K562 (cell line): ENCODE results near the gene EGFL7. TPM values are rescaled to one million over a fixed set of nuclear protein-coding genes. Genes with fewer than 3 reads are reported as not detected.

Experiments used
- ATF6 ChIP-seq: sonication (generic); formaldehyde crosslinking; IDR thresholded peaks from 2 replicates; pipeline ENCODE4 v1.4.0; 2020; ENCODE audit warnings: mild to moderate bottlenecking, missing genetic modification reagents
- ETV5 ChIP-seq: sonication (generic); formaldehyde crosslinking; IDR thresholded peaks from 2 replicates; pipeline ENCODE4 v1.4.0; 2020; ENCODE audit warnings: low read depth, mild to moderate bottlenecking, missing genetic modification reagents
- FOSL1 ChIP-seq: fragments of 200-800 bp; sonication (Bioruptor generic); conservative IDR thresholded peaks from 2 replicates; pipeline ENCODE4 v1.6.1; 2016; ENCODE audit warnings: missing genetic modification characterization, missing compliant biosample characterization
- MGA ChIP-seq: fragments of 450-650 bp; IDR thresholded peaks from 2 replicates; pipeline ENCODE4 v1.6.1; 2016; ENCODE audit warnings: mild to moderate bottlenecking, moderate library complexity
- MLX ChIP-seq, 2 experiments: fragments of 450-650 bp in 1 of 2; sonication (generic) in 1 of 2; formaldehyde crosslinking; conservative IDR thresholded peaks; 2 replicates each; pipeline versions ENCODE4 v1.4.0 to v1.8.1; 2020 to 2022; ENCODE audit warnings: mild to moderate bottlenecking in 1 of 2, missing genetic modification reagents in 1 of 2
- PCBP2 ChIP-seq: fragments of 200-400 bp; formaldehyde crosslinking; IDR thresholded peaks from 2 replicates; pipeline ENCODE4 v1.6.1; 2018; ENCODE audit warnings: low read length, low read depth, mild to moderate bottlenecking, moderate library complexity; ENCODE audit not compliant: poor library complexity, severe bottlenecking
- THRB ChIP-seq: fragments of 450-650 bp; formaldehyde crosslinking; conservative IDR thresholded peaks from 2 replicates; pipeline ENCODE4 v1.4.0; 2022; ENCODE audit warnings: mild to moderate bottlenecking, missing genetic modification characterization
- USF1 ChIP-seq: sonication (generic); formaldehyde crosslinking; IDR thresholded peaks from 2 replicates; pipeline ENCODE4 v1.9.0; 2022; ENCODE audit warnings: mild to moderate bottlenecking, missing genetic modification reagents
- ZFP30 ChIP-seq: fragments of 250-450 bp; sonication (Bioruptor Pico); IDR thresholded peaks from 2 replicates; pipeline ENCODE4 v1.8.0; 2022; ENCODE audit warnings: moderate library complexity, mild to moderate bottlenecking, inconsistent platforms, borderline replicate concordance
- ZNF212 ChIP-seq: fragments of 450-650 bp; formaldehyde crosslinking; IDR thresholded peaks from 2 replicates; pipeline ENCODE4 v1.4.0; 2020; ENCODE audit warnings: mild to moderate bottlenecking
- polyA plus RNA-seq, 8 experiments: library from polyadenylated mRNA; depleted of rRNA in 4 of 8; stranded (reverse) in 5 of 8; unstranded in 3 of 8; fragments of >200 nt; fragmentation: Nextera tagmentation in 2 of 8; fragmentation: Illumina TruSeq in 1 of 8; extraction: Ambion mirVana in 2 of 8; extraction: Trizol in 1 of 8; gene quantifications; 2 replicates each; pipeline versions ENCODE4 v1.2.1 to v1.2.3, GENCODE V29; 2011 to 2014; ENCODE audit warnings: inconsistent platforms in 1 of 8, missing spikeins in 1 of 8
- total RNA-seq, 7 experiments: library from RNA; depleted of rRNA in 6 of 7; stranded (reverse); fragments of >200 nt in 6 of 7; fragmentation: Illumina TruSeq in 2 of 7; extraction: Trizol in 2 of 7; gene quantifications; 2 replicates each; pipeline versions ENCODE4 v1.2.1 to v1.2.3, GENCODE V29; 2011 to 2021; ENCODE audit warnings: low replicate concordance in 1 of 7

Gene EGFL7
- total and polyA plus RNA-seq, 9 of the 15 experiments (the other 6 are each of a cell fraction or from before 2014, with no cell fraction given), result 1.5 to 286 (median 55.5) TPM

GRCh38 chr9:136614372-136614922 lies 48.3 kb upstream of the EGFL7 start (continued):
- TF ChIP-seq MGA (peak; percentile 82), ATF6 (CRISPR knock-in tag) (no peak), USF1 (CRISPR knock-in tag) (no peak), FOSL1 (tag) (peak; percentile 90), ZFP30 (CRISPR knock-in tag) (no peak), PCBP2 (no peak), ZNF212 (no peak), THRB (CRISPR knock-in tag) (no peak), MLX (CRISPR knock-in tag; conservative IDR thresholded peaks at IDR 0.05) (no peak), ETV5 (CRISPR knock-in tag) (peak; percentile 93)
